Activated CD4-positive, alpha-beta T cell treated with anti-CD3 and anti-CD28 coated beads for 36 hours (primary cell): ENCODE measurements around the gene ZNF48. TPM values are rescaled to one million over a fixed set of nuclear protein-coding genes. Genes with fewer than 3 reads are reported as not detected.

Source experiments
- ATAC-seq: fragments of 200-7000 bp; cut with Tn5 transposase; one replicate; pipeline ENCODE4 v1.10.0; 2021; ENCODE audit warnings: mild to moderate bottlenecking, moderate library complexity
- CTCF ChIA-PET: fragments of 350-600 bp; sonication (Branson Sonifier 250); formaldehyde crosslinking; loops from one replicate; lab custom pipeline; 2021; ENCODE audit warnings: antibody characterized with exemption; lab: Charles Lee
- POLR2A ChIA-PET: fragments of 350-600 bp; sonication (Branson Sonifier 250); formaldehyde crosslinking; loops from one replicate; lab custom pipeline; 2021; ENCODE audit warnings: antibody characterized with exemption, inconsistent platforms; lab: Charles Lee
- DNase-seq: peaks from one replicate; pipeline ENCODE4 v3.0.0-alpha.2; 2020
- H3K27ac Mint-ChIP-seq: one replicate; pipeline ENCODE4 v1.8.0; 2021; ENCODE audit warnings: mixed read lengths
- H3K27me3 Mint-ChIP-seq: one replicate; pipeline ENCODE4 v1.8.0; 2021; ENCODE audit warnings: mixed read lengths
- H3K36me3 Mint-ChIP-seq: one replicate; pipeline ENCODE4 v1.8.0; 2021; ENCODE audit warnings: low read depth, mixed read lengths
- H3K4me1 Mint-ChIP-seq: one replicate; pipeline ENCODE4 v1.8.0; 2021; ENCODE audit warnings: mixed read lengths
- H3K4me3 Mint-ChIP-seq: one replicate; pipeline ENCODE4 v1.8.0; 2021; ENCODE audit warnings: mild to moderate bottlenecking, moderate library complexity, mixed read lengths
- H3K9me3 Mint-ChIP-seq: one replicate; pipeline ENCODE4 v1.8.0; 2021; ENCODE audit warnings: low read depth, mixed read lengths
- intact Hi-C, 2 experiments: fragments of 100-400 bp; cut with DNase I in 1 of 2; cut with micrococcal nuclease in 1 of 2; formaldehyde crosslinking; loops; one replicate each; pipeline versions ENCODE4 v1.14.2 to v1.15.1; 2022 to 2024; cut with DNase I, micrococcal nuclease
- total RNA-seq, 2 experiments: library from RNA; stranded (reverse); gene quantifications; one replicate each; pipeline ENCODE4 v1.2.3, GENCODE V29; 2021

ZNF48 gene
- total RNA-seq, 2 experiments from 2014 or later: 10.6 to 11.0 TPM

- H3K4me3 Mint-ChIP-seq: no peak overlapping the region
- no peak overlapping the region for H3K27ac Mint-ChIP-seq
- POLR2A ChIA-PET: no interaction called here
- CTCF ChIA-PET: interaction anchor here (0.6 to 1.5 kb wide), 3 partner anchors 10 to 36 kb away, joined by 3 to 4 read pairs (median 3); partner anchors contain the start of gene DCTPP1
- H3K36me3 Mint-ChIP-seq: peaks cover 19% of the 10 kb centered on the region
- intact Hi-C loops: no loop called here
- DNase-seq: no peak
- no peak for ATAC-seq
- peaks cover 31% of the 10 kb centered on the region for H3K4me1 Mint-ChIP-seq
- no peaks in the 10 kb centered on the region for H3K27me3 Mint-ChIP-seq
- no peaks in the 10 kb centered on the region for H3K9me3 Mint-ChIP-seq
These were observed 44.6 kb downstream of the ZNF48 start for GRCh38 chr16:30439720-30440348.

DNA sequence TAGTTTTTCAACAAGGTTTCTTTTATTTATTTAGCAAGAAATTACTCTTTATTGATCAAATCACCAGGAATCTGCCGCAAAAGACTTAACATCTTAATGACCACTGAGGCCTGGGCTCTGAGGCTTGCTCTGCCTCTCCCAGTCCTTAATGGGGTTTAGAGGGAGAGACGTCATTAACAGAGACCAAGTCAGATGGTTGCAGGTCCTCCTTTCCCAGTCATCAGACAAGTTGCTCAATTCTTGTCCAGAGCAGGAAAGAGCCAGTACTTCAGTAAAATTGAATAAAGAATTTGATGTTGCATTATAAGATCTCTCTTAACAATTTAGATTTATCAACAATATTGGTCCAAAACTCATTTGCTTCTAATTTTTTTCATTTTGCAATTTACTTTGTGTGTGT is 48.4 kb downstream of the ZNF48 start:
- no peaks in the 10 kb centered on the region for H3K27me3 Mint-ChIP-seq
- intact Hi-C loops: no loop called here

GRCh38 chr16:30444231-30445148 is 49.3 kb downstream of the ZNF48 start:
- Mint-ChIP-seq H3K9me3 (peaks cover 2% of the 10 kb centered on the region), H3K4me3 (peak overlapping the region; percentile 86)

More for the DNA sequence above, 48.4 kb downstream of the ZNF48 start:
- no peak for ATAC-seq
- ChIA-PET POLR2A (no interaction called here), CTCF (interaction anchor here (1.1 to 3.4 kb wide), 4 partner anchors 10 to 172 kb away, joined by 4 to 10 read pairs (median 4); partner anchors contain the start of gene ZNF747)
- Mint-ChIP-seq H3K27ac (no peak overlapping the region), H3K36me3 (peaks cover 23% of the 10 kb centered on the region), H3K4me1 (peaks cover 28% of the 10 kb centered on the region), H3K4me3 (peak overlapping the region; percentile 86), H3K9me3 (peaks cover 2% of the 10 kb centered on the region)
- DNase-seq: no peak

GRCh38 chr16:30445149-30445407 is 49.9 kb downstream of the ZNF48 start:
- peak overlapping the region; percentile 83 for H3K27ac Mint-ChIP-seq
- ATAC-seq (peak; percentile 5), DNase-seq (no peak)
- H3K4me3 Mint-ChIP-seq: peak overlapping the region; percentile 86
- H3K9me3 Mint-ChIP-seq: peaks cover 2% of the 10 kb centered on the region
- CTCF ChIA-PET: interaction anchor here (0.6 to 3.4 kb wide), 7 partner anchors 12 to 206 kb away, joined by 3 to 21 read pairs (median 9); partner anchors contain the start of genes DCTPP1, PRR14 and ZNF747
- intact Hi-C loops: loop anchor here (1.0 kb wide), 2 partner anchors 15 to 27 kb away; partner anchors contain the start of genes DCTPP1 (in 2 of the 2) and ITGAL (in 2 of the 2)
- H3K27me3 Mint-ChIP-seq: no peaks in the 10 kb centered on the region
- POLR2A ChIA-PET: interaction anchor here (0.6 to 1.0 kb wide), 2 partner anchors 16 to 153 kb away, joined by 3 read pairs; partner anchors contain the start of gene DCTPP1
- peaks cover 23% of the 10 kb centered on the region for H3K36me3 Mint-ChIP-seq
- H3K4me1 Mint-ChIP-seq: peaks cover 31% of the 10 kb centered on the region

More at GRCh38 chr16:30444231-30445148, 49.3 kb downstream of the ZNF48 start:
- Mint-ChIP-seq H3K4me1 (peaks cover 30% of the 10 kb centered on the region), H3K27me3 (no peaks in the 10 kb centered on the region), H3K27ac (peak overlapping the region; percentile 83), H3K36me3 (peaks cover 23% of the 10 kb centered on the region)
- CTCF ChIA-PET: interaction anchor here (0.6 to 3.4 kb wide), 9 partner anchors 9 to 206 kb away, joined by 3 to 21 read pairs (median 5); partner anchors contain the start of genes DCTPP1, PRR14 and ZNF747
- ATAC-seq: no peak
- no peak for DNase-seq
- POLR2A ChIA-PET: interaction anchor here (0.6 to 1.0 kb wide), 3 partner anchors 15 to 154 kb away, joined by 3 read pairs; partner anchors contain the start of gene DCTPP1
- intact Hi-C loops: loop anchor here (1.0 kb wide), 2 partner anchors 14 to 28 kb away; partner anchors contain the start of genes DCTPP1 (in 2 of the 2) and ITGAL (in 2 of the 2)

DNA sequence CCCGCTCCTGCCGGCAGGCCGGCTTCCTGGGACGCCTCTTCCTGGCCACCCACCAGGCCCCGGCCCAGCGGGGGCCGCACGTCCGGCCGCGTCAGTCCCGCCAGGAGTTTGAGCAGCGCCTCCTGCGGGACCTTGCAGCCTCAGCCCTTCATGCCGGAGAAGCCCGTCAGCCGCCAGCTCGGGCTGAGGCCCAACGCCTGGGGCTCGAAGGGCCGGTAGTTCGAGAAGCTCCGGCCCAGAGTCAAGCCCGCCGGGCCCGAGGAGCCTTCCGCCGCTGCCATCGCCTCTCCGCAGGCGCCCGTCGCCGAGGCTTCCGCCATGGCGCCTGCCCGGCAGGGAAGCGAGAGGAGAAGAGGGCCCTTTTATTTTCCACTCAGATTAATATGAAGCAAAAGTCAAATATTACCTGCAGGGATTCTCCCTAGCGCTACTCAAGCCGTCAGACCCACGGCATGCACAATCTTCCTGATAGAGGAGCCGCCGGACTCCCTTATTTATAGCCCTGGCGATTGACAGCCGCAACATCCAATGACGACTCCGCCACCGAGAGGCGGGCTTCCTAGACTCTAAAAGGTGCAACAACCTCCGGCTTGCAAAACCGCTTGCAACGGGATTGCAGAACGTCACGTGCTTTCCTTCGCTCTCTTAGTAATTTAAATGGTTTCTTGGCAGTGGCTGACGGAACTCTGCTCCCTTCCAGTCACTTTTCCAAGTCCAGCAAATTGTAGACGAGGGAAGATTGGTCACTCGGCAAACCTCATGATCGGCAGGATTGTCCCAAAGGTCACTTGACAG is 50.4 kb downstream of the ZNF48 start, which contains the start of gene SEPHS2:
Gene SEPHS2, minus strand, starts transcription at position 467 of the 795 bp plus-strand sequence. Its CDS starts 147 bp downstream, at position 320.
- peak within 1 kb of the TSS; percentile 93 for H3K27ac Mint-ChIP-seq
- peak within 1 kb of the TSS; percentile 86 for H3K4me3 Mint-ChIP-seq
- peaks cover 23% of the 10 kb centered on the region for H3K36me3 Mint-ChIP-seq
- H3K9me3 Mint-ChIP-seq: peaks cover 2% of the 10 kb centered on the region
- intact Hi-C loops: loop anchor here (1.0 kb wide), 2 partner anchors 15 to 27 kb away; partner anchors contain the start of genes DCTPP1 (in 2 of the 2) and ITGAL (in 2 of the 2)
- no peaks in the 10 kb centered on the region for H3K27me3 Mint-ChIP-seq
- peaks cover 35% of the 10 kb centered on the region for H3K4me1 Mint-ChIP-seq
- ATAC-seq: peak; percentile 98
- POLR2A ChIA-PET: interaction anchor here (0.8 to 1.0 kb wide), 2 partner anchors 28 to 153 kb away, joined by 3 read pairs; no protein-coding TSS in a partner anchor
- peak; percentile 98 for DNase-seq
- CTCF ChIA-PET: interaction anchor here (0.6 to 3.4 kb wide), 10 partner anchors 12 to 205 kb away, joined by 3 to 21 read pairs (median 4); partner anchors contain the start of genes DCTPP1, PRR14, ZNF689 and ZNF747

- DNase-seq: no peak
- Mint-ChIP-seq H3K4me1 (peaks cover 40% of the 10 kb centered on the region), H3K4me3 (peak overlapping the region; percentile 86), H3K9me3 (peaks cover 2% of the 10 kb centered on the region), H3K36me3 (peaks cover 23% of the 10 kb centered on the region), H3K27me3 (no peaks in the 10 kb centered on the region), H3K27ac (peak overlapping the region; percentile 93)
- ChIA-PET CTCF (interaction anchor here (0.6 to 3.4 kb wide), 6 partner anchors 11 to 190 kb away, joined by 3 to 21 read pairs (median 6); partner anchors contain the start of genes DCTPP1, ZNF689 and ZNF747), POLR2A (interaction anchor here (0.8 kb wide), 1 partner anchor 27 kb away, joined by 3 read pairs; no protein-coding TSS in a partner anchor)
- intact Hi-C loops: no loop called here
- ATAC-seq: no peak
These were observed 51.0 kb downstream of the ZNF48 start for GRCh38 chr16:30446203-30446595.

- DNase-seq: no peak
- no peak for ATAC-seq
- H3K27me3 Mint-ChIP-seq: no peaks in the 10 kb centered on the region
- ChIA-PET CTCF (interaction anchor here (0.5 to 5.4 kb wide), 8 partner anchors 10 to 280 kb away, joined by 3 to 26 read pairs (median 7); partner anchors contain the start of genes DCTPP1 and SRCAP), POLR2A (no interaction called here)
- no peak overlapping the region for H3K4me3 Mint-ChIP-seq
- H3K4me1 Mint-ChIP-seq: peaks cover 46% of the 10 kb centered on the region
- H3K9me3 Mint-ChIP-seq: peaks cover 2% of the 10 kb centered on the region
- H3K27ac Mint-ChIP-seq: no peak overlapping the region
- intact Hi-C loops: no loop called here
- peaks cover 23% of the 10 kb centered on the region for H3K36me3 Mint-ChIP-seq
These were observed 52.4 kb downstream of the ZNF48 start for GRCh38 chr16:30447512-30448226.

- Mint-ChIP-seq H3K4me1 (peaks cover 39% of the 10 kb centered on the region), H3K27ac (no peak overlapping the region), H3K27me3 (no peaks in the 10 kb centered on the region), H3K36me3 (peaks cover 11% of the 10 kb centered on the region), H3K9me3 (peaks cover 2% of the 10 kb centered on the region), H3K4me3 (no peak overlapping the region)
- ATAC-seq: no peak
- ChIA-PET POLR2A (no interaction called here), CTCF (interaction anchor here (0.6 to 5.4 kb wide), 25 partner anchors 8 to 282 kb away, joined by 3 to 27 read pairs (median 4); partner anchors contain the start of genes DCTPP1, ITGAL and ZNF764)
- no peak for DNase-seq
- intact Hi-C loops: loop anchor here in 1 of 2 experiments (1.0 kb wide), 3 partner anchors 23 to 149 kb away; partner anchors contain the start of gene ITGAL
These were observed 53.9 kb downstream of the ZNF48 start for GRCh38 chr16:30449116-30449435.
